Endothelial cell of umbilical vein (primary cell): ENCODE results near the gene ZNF146. TPM values are rescaled to one million over a fixed set of nuclear protein-coding genes. Genes with fewer than 3 reads are reported as not detected.

Experiments
- BruUV-seq: library from RNA; stranded (reverse); fragments of 400-500 nt; replicated peaks from 2 replicates; lab custom pipeline; 2021; lab: Mats Ljungman, UMichigan
- CTCF ChIA-PET: fragments of 300-600, 350-600 bp; sonication (Branson Sonifier 250); formaldehyde crosslinking; loops from one replicate; lab custom pipeline; 2021; ENCODE audit warnings: antibody characterized with exemption, inconsistent platforms; lab: Charles Lee
- POLR2A ChIA-PET: fragments of 300-600, 350-600 bp; sonication (Branson Sonifier 250); formaldehyde crosslinking; loops from one replicate; lab custom pipeline; 2021; ENCODE audit warnings: antibody characterized with exemption, inconsistent platforms; lab: Charles Lee
- DNase-seq: peaks from one replicate; pipeline ENCODE4 v3.0.0-alpha.2; 2011; ENCODE audit warnings: low read depth, low spot score
- FAIRE-seq: peaks from 2 replicates; lab custom pipeline; 2011; peaks lifted over from hg19 to GRCh38; lab: Jason Lieb, UNC
- H2AFZ ChIP-seq: 2 replicates; pipeline ENCODE4 v1.6.0; 2012; ENCODE audit warnings: low read depth, low read length, control low read depth, inconsistent platforms
- H3K27ac ChIP-seq: 2 replicates; pipeline ENCODE4 v1.5.1; 2011; ENCODE audit warnings: low read depth, mild to moderate bottlenecking, control low read depth, low read length, moderate library complexity; ENCODE audit not compliant: insufficient read depth
- H3K27me3 ChIP-seq, 2 experiments: 2 replicates each; pipeline versions ENCODE4 v1.6.0 to v1.6.1; 2011; ENCODE audit warnings: low read length in 2 of 2, mixed read lengths in 1 of 2; ENCODE audit not compliant: control insufficient read depth in 2 of 2, insufficient read depth in 2 of 2
- H3K36me3 ChIP-seq, 2 experiments: 2 replicates in 1 of 2; 3 replicates in 1 of 2; pipeline ENCODE4 v1.5.1; 2011; ENCODE audit warnings: low read length in 2 of 2, mild to moderate bottlenecking in 1 of 2, moderate library complexity in 1 of 2; ENCODE audit not compliant: control insufficient read depth in 2 of 2, insufficient read depth in 2 of 2; ENCODE audit errors: extremely low read depth in 1 of 2
- H3K4me1 ChIP-seq: 3 replicates; pipeline ENCODE4 v1.5.1; 2011; ENCODE audit warnings: mild to moderate bottlenecking, low read length; ENCODE audit not compliant: control insufficient read depth, insufficient read depth; ENCODE audit errors: extremely low read depth
- H3K4me2 ChIP-seq: 2 replicates; pipeline ENCODE4 v1.6.1; 2011; ENCODE audit warnings: low read length, control low read depth, mixed read lengths; ENCODE audit not compliant: insufficient read depth
- H3K4me3 ChIP-seq, 3 experiments: fragments of 200-600 bp in 1 of 3; sonication (generic), shearing (Covaris generic) in 1 of 3; replicated peaks in 1 of 3; 2 replicates each; pipeline ENCODE4 v1.5.1; 2011 to 2016; ENCODE audit warnings: control low read depth in 3 of 3, low read length in 3 of 3, mild to moderate bottlenecking in 2 of 3, inconsistent platforms in 1 of 3, low read depth in 1 of 3, moderate library complexity in 1 of 3; ENCODE audit not compliant: insufficient read depth in 1 of 3
- H3K79me2 ChIP-seq: 2 replicates; pipeline ENCODE4 v1.6.0; 2012; ENCODE audit warnings: low read length, inconsistent platforms; ENCODE audit not compliant: control insufficient read depth, insufficient read depth
- H3K9ac ChIP-seq: replicated peaks from 2 replicates; pipeline ENCODE3; 2011; ENCODE audit warnings: low read length, control low read depth; ENCODE audit not compliant: insufficient read depth; ENCODE audit errors: extremely low read depth
- H3K9me1 ChIP-seq: replicated peaks from 3 replicates; pipeline ENCODE4 v1.6.0; 2011; ENCODE audit warnings: mild to moderate bottlenecking, low read length; ENCODE audit not compliant: control insufficient read depth, insufficient read depth; ENCODE audit errors: extremely low read depth
- H3K9me3 ChIP-seq: replicated peaks from 2 replicates; pipeline ENCODE4 v1.5.1; 2012; ENCODE audit warnings: low read length, inconsistent platforms; ENCODE audit not compliant: control insufficient read depth, insufficient read depth
- H4K20me1 ChIP-seq: replicated peaks from 2 replicates; pipeline ENCODE3; 2011; ENCODE audit warnings: mild to moderate bottlenecking, low read length; ENCODE audit not compliant: control insufficient read depth, insufficient read depth; ENCODE audit errors: extremely low read depth
- FOS ChIP-seq: IDR thresholded peaks from 2 replicates; pipeline ENCODE4 v1.6.1; 2011; ENCODE audit warnings: mild to moderate bottlenecking, low read length, moderate library complexity, borderline replicate concordance; ENCODE audit not compliant: insufficient read depth
- GATA2 ChIP-seq: IDR thresholded peaks from 2 replicates; pipeline ENCODE4 v1.7.0; 2011; ENCODE audit warnings: low read depth, mild to moderate bottlenecking, moderate library complexity, mixed read lengths, low read length; ENCODE audit not compliant: insufficient read length, insufficient read depth
- JUN ChIP-seq: IDR thresholded peaks from 2 replicates; pipeline ENCODE4 v1.6.1; 2011; ENCODE audit warnings: borderline replicate concordance, low read depth; ENCODE audit not compliant: insufficient read length, insufficient read depth
- MYC ChIP-seq: IDR thresholded peaks from one replicate; pipeline ENCODE4 v1.6.1; 2011; ENCODE audit warnings: mild to moderate bottlenecking, low read depth, low read length
- POLR2AphosphoS5 ChIP-seq: IDR thresholded peaks from 2 replicates; pipeline ENCODE4 v1.6.1; 2012; ENCODE audit warnings: low read depth, mild to moderate bottlenecking, control low read depth, low read length, moderate library complexity; ENCODE audit not compliant: insufficient read depth
- dilution Hi-C: fragments of 300-500 bp; cut with MboI; formaldehyde crosslinking; loops from one replicate; pipeline ENCODE4 v1.15.0; 2019; ENCODE audit warnings: low sequenced_read_pairs; ENCODE audit not compliant: extremely low pct_ligation_motif_present
- intact Hi-C: fragments of 100-400 bp; cut with micrococcal nuclease; formaldehyde crosslinking; loops from one replicate; pipeline ENCODE4 v1.10.0; 2022
- polyA plus RNA-seq, 4 experiments: library from polyadenylated mRNA; depleted of rRNA in 3 of 4; stranded (reverse) in 3 of 4; unstranded in 1 of 4; fragments of >200 nt; gene quantifications; 2 replicates each; pipeline versions ENCODE4 v1.2.1 to v1.2.3, GENCODE V29; 2011 to 2012; ENCODE audit warnings: missing spikeins in 1 of 4
- total RNA-seq: library from RNA; stranded (reverse); gene quantifications from 2 replicates; pipeline ENCODE4 v1.2.3, GENCODE V29; 2021
- TF ChIP-seq, protein P1 (sequence below): IDR thresholded peaks from 2 replicates; pipeline ENCODE4 v1.6.1; 2011; ENCODE audit not compliant: insufficient read depth, insufficient read length
- TF ChIP-seq, protein P2 (sequence below), 2 donors: IDR thresholded peaks; 1 replicate in 1 of 2; 2 replicates in 1 of 2; pipeline ENCODE4 v1.5.1; 2011; ENCODE audit warnings: low read length in 2 of 2, mild to moderate bottlenecking in 2 of 2, moderate library complexity in 2 of 2, control low read depth in 1 of 2, inconsistent platforms in 1 of 2, low read depth in 1 of 2; ENCODE audit not compliant: insufficient read depth in 1 of 2; ENCODE audit errors: extremely low read depth in 1 of 2

The ZNF146 gene
- total and polyA plus RNA-seq, 2 donors (not counting 3 experiments of a cell fraction or from before 2014, with no cell fraction given) = 17.8 to 63.3 TPM

GRCh38 chr19:36265856-36266374 is 51.0 kb downstream of the ZNF146 start:
- no peaks in the 10 kb centered on the region for H3K79me2 ChIP-seq
- dilution Hi-C loops = no loop called here
- intact Hi-C loops = no loop called here
- H3K4me1 ChIP-seq = no peaks in the 10 kb centered on the region
- H3K36me3 ChIP-seq = no peaks in the 10 kb centered on the region
- no peak overlapping the region for H3K9ac ChIP-seq
- H3K4me3 ChIP-seq = no peak overlapping the region
- no peak overlapping the region for H2AFZ ChIP-seq
- FAIRE-seq (no peak), DNase-seq (no peak)
- H3K4me2 ChIP-seq = no peak overlapping the region
- ChIA-PET POLR2A (no interaction called here), CTCF (no interaction called here)
- no TSS peak for BruUV-seq
- TF ChIP-seq, protein P1, sequence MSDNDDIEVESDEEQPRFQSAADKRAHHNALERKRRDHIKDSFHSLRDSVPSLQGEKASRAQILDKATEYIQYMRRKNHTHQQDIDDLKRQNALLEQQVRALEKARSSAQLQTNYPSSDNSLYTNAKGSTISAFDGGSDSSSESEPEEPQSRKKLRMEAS = no peak
- no peak for TF ChIP-seq POLR2AphosphoS5
- no peak for TF ChIP-seq JUN
- no peak for TF ChIP-seq GATA2
- no peak for TF ChIP-seq MYC
- no peak for TF ChIP-seq FOS
- TF ChIP-seq, protein P2, sequence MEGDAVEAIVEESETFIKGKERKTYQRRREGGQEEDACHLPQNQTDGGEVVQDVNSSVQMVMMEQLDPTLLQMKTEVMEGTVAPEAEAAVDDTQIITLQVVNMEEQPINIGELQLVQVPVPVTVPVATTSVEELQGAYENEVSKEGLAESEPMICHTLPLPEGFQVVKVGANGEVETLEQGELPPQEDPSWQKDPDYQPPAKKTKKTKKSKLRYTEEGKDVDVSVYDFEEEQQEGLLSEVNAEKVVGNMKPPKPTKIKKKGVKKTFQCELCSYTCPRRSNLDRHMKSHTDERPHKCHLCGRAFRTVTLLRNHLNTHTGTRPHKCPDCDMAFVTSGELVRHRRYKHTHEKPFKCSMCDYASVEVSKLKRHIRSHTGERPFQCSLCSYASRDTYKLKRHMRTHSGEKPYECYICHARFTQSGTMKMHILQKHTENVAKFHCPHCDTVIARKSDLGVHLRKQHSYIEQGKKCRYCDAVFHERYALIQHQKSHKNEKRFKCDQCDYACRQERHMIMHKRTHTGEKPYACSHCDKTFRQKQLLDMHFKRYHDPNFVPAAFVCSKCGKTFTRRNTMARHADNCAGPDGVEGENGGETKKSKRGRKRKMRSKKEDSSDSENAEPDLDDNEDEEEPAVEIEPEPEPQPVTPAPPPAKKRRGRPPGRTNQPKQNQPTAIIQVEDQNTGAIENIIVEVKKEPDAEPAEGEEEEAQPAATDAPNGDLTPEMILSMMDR (IDR thresholded peaks at IDR 0.05; ENCODE audit: extremely low read depth in 1 of 2, insufficient read depth in 1 of 2, low read depth in 1 of 2, low read length in 2 of 2) = no peak
- no peaks in the 10 kb centered on the region for H3K9me1 ChIP-seq
- no peaks in the 10 kb centered on the region for H3K27me3 ChIP-seq
- H3K27ac ChIP-seq = no peak overlapping the region
- H3K9me3 ChIP-seq = no peaks in the 10 kb centered on the region
- no peaks in the 10 kb centered on the region for H4K20me1 ChIP-seq
